Adrenal gland (tissue), 5 donors: Measurements from ENCODE around the gene HPS1.

Experiments
- CTCF ChIP-seq, 6 experiments: fragments of 450-650 bp in 4 of 6; fragments of 200-600 bp in 2 of 6; sonication (generic) in 1 of 6; IDR thresholded peaks; 1 replicate in 5 of 6; 2 replicates in 1 of 6; pipeline versions ENCODE4 v1.5.1 to v1.8.0; 2016 to 2021; ENCODE audit warnings: antibody characterized with exemption in 6 of 6, mild to moderate bottlenecking in 2 of 6, moderate library complexity in 1 of 6
- POLR2A ChIP-seq, 2 donors: fragments of 450-650 bp; IDR thresholded peaks; one replicate each; pipeline ENCODE4 v1.6.1; 2017; ENCODE audit warnings: antibody characterized with exemption in 2 of 2, mild to moderate bottlenecking in 2 of 2, moderate library complexity in 1 of 2
- donor health status: DM: no; HTN: no; CAD: no.

- TF ChIP-seq CTCF (IDR thresholded peaks at IDR 0.05): no peak
- no peak for TF ChIP-seq POLR2A (IDR thresholded peaks at IDR 0.05)
Measured at GRCh38 chr10:98370831-98371820, 75.6 kb downstream of the HPS1 start.
